Kidney (tissue), 14 donors: ENCODE data around the gene NIPA2. TPM values are rescaled to one million over a fixed set of nuclear protein-coding genes. Genes with fewer than 3 reads are reported as not detected.

ENCODE experiments used
- DNase-seq, 5 donors: peaks; one replicate each; pipeline ENCODE4 v3.0.0-alpha.2; 2013 to 2020
- FAIRE-seq: peaks from 2 replicates; lab custom pipeline; 2012; peaks lifted over from hg19 to GRCh38; lab: Jason Lieb, UNC
- H3K27ac ChIP-seq, 2 donors: one replicate each; pipeline ENCODE4 v1.7.0; 2013; ENCODE audit warnings: low read depth in 2 of 2, low read length in 2 of 2, inconsistent platforms in 1 of 2
- H3K27me3 ChIP-seq: one replicate; pipeline ENCODE4 v1.7.1; 2013; ENCODE audit warnings: low read length, inconsistent platforms; ENCODE audit not compliant: control insufficient read depth, insufficient read depth
- H3K36me3 ChIP-seq, 3 donors: one replicate each; pipeline versions ENCODE4 v1.7.0 to v1.7.1; 2013; ENCODE audit warnings: low read length in 3 of 3, control low read depth in 1 of 3, inconsistent platforms in 1 of 3; ENCODE audit not compliant: insufficient read depth in 3 of 3, control insufficient read depth in 2 of 3
- H3K4me1 ChIP-seq, 3 donors: one replicate each; pipeline versions ENCODE4 v1.7.0 to v1.7.1; 2013; ENCODE audit warnings: low read length in 3 of 3, inconsistent platforms in 1 of 3, low read depth in 1 of 3; ENCODE audit not compliant: control insufficient read depth in 2 of 3, insufficient read depth in 2 of 3
- H3K4me3 ChIP-seq, 3 donors: one replicate each; pipeline versions ENCODE4 v1.7.0 to v1.8.1; 2013; ENCODE audit warnings: low read length in 3 of 3, control low read depth in 1 of 3, inconsistent platforms in 1 of 3
- H3K9ac ChIP-seq, 3 donors: one replicate each; pipeline versions ENCODE4 v1.7.0 to v1.7.1; 2013; ENCODE audit warnings: low read length in 3 of 3, control low read depth in 1 of 3, inconsistent platforms in 1 of 3
- H3K9me3 ChIP-seq, 3 donors: one replicate each; pipeline versions ENCODE4 v1.7.0 to v1.7.1; 2013; ENCODE audit warnings: low read length in 3 of 3, control low read depth in 1 of 3, inconsistent platforms in 1 of 3; ENCODE audit not compliant: control insufficient read depth in 2 of 3, insufficient read depth in 1 of 3
- intact Hi-C: fragments of 100-400 bp; cut with DNase I; formaldehyde crosslinking; loops from one replicate; pipeline ENCODE4 v1.11.1; 2022
- polyA plus RNA-seq: library from polyadenylated mRNA; stranded (reverse); fragments of 350-450 nt; fragmentation: Illumina TruSeq; extraction: RNeasy Lipid Tissue Mini Kit (QIAGEN cat#74804); gene quantifications from one replicate; pipeline ENCODE4 v1.2.3, GENCODE V29; 2014; ENCODE audit warnings: low read depth, low replicate concordance; ENCODE audit not compliant: insufficient read depth
- total RNA-seq: library from RNA; stranded (reverse); fragmentation: NEBNext Ultra II Directional; extraction: Animal tissue kit (Norgen Biotek cat#: 25700); gene quantifications from one replicate; pipeline ENCODE4 v1.2.1, GENCODE V29; 2021
- TF ChIP-seq, protein P1 (sequence below): IDR thresholded peaks from 3 replicates; pipeline ENCODE4 v1.5.1; 2012; ENCODE audit warnings: mild to moderate bottlenecking, moderate library complexity, borderline replicate concordance; ENCODE audit not compliant: insufficient read depth; ENCODE audit errors: extremely low read depth
- donor health status: control.
- donor health status: control.
- donor health status: control.
- donor health status: control.
- donor health status: control.
- donor health status: DM: yes; HTN: yes; CAD: no.
- donor health status: Normal renal cell carcinoma (clear cell type).

NIPA2 gene
- total and polyA plus RNA-seq, 2 donors from 2014 or later, result 30.0 to 48.5 TPM

- no peak for FAIRE-seq
- no peak for DNase-seq
- Histone ChIP-seq H3K9ac (no peak overlapping the region), H3K36me3 (peaks cover 0 to 56% (median 29%) of the 10 kb centered on the region in 3 donors), H3K27ac (no peak overlapping the region), H3K27me3 (no peaks in the 10 kb centered on the region), H3K4me1 (no peaks in the 10 kb centered on the region), H3K9me3 (no peaks in the 10 kb centered on the region), H3K4me3 (no peak overlapping the region)
- intact Hi-C loops, result no loop called here
- TF ChIP-seq, protein P1, sequence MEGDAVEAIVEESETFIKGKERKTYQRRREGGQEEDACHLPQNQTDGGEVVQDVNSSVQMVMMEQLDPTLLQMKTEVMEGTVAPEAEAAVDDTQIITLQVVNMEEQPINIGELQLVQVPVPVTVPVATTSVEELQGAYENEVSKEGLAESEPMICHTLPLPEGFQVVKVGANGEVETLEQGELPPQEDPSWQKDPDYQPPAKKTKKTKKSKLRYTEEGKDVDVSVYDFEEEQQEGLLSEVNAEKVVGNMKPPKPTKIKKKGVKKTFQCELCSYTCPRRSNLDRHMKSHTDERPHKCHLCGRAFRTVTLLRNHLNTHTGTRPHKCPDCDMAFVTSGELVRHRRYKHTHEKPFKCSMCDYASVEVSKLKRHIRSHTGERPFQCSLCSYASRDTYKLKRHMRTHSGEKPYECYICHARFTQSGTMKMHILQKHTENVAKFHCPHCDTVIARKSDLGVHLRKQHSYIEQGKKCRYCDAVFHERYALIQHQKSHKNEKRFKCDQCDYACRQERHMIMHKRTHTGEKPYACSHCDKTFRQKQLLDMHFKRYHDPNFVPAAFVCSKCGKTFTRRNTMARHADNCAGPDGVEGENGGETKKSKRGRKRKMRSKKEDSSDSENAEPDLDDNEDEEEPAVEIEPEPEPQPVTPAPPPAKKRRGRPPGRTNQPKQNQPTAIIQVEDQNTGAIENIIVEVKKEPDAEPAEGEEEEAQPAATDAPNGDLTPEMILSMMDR, result no peak
These were observed 77.5 kb downstream of the NIPA2 start for GRCh38 chr15:22915866-22916515.

- Histone ChIP-seq H3K4me1 (no peaks in the 10 kb centered on the region), H3K36me3 (peaks cover 0 to 48% (median 24%) of the 10 kb centered on the region in 3 donors), H3K9ac (no peak overlapping the region), H3K27me3 (no peaks in the 10 kb centered on the region), H3K9me3 (no peaks in the 10 kb centered on the region), H3K4me3 (no peak overlapping the region), H3K27ac (no peak overlapping the region)
- FAIRE-seq (no peak), DNase-seq (no peak)
- TF ChIP-seq, protein P1, result no peak
- intact Hi-C loops, result no loop called here
These were observed 78.3 kb downstream of the NIPA2 start for GRCh38 chr15:22916606-22917350.

DNA sequence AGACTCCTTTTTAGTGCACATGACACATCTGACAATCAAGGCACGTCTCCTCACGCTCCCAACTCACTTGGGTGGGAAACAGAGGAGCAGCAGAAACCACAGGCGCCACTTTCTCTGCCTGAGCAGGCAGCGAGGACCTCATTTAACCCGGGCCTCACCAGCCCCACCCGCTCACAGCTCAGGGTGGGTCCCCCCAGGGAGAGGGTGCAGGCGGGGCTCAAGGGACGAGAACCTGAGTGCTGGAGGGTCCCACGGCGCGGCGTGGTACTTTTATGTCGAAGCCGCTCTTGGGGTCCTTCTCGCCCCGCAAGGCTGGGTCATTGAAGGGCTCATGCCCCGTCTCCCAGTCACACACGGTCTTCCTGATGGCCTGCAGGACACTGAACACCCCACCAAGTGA, 79.1 kb downstream of the NIPA2 start:
- no peak overlapping the region for H3K4me3 ChIP-seq
- no peak overlapping the region for H3K27ac ChIP-seq
- FAIRE-seq (no peak), DNase-seq (no peak)
- intact Hi-C loops, result no loop called here
- no peak overlapping the region for H3K9ac ChIP-seq
- TF ChIP-seq, protein P1, result no peak
- no peaks in the 10 kb centered on the region for H3K27me3 ChIP-seq
- peaks cover 0 to 42% (median 20%) of the 10 kb centered on the region in 3 donors for H3K36me3 ChIP-seq
- H3K4me1 ChIP-seq, result no peaks in the 10 kb centered on the region
- H3K9me3 ChIP-seq, result no peaks in the 10 kb centered on the region

Other genes with a start within 250 kb of the NIPA2 start
- gene NIPA1, start 52.0 kb upstream of the NIPA2 start, total RNA-seq, result 15.7 TPM
- 6.8 TPM for gene NIPA1, start 52.0 kb upstream of the NIPA2 start, polyA plus RNA-seq
- 143 TPM for gene CYFIP1, start 141.7 kb downstream of the NIPA2 start, total RNA-seq
- gene CYFIP1, start 141.7 kb downstream of the NIPA2 start, polyA plus RNA-seq, result 32.3 TPM
- 19.1 TPM for gene TUBGCP5, start 200.9 kb downstream of the NIPA2 start, total RNA-seq
- 4.7 TPM for gene TUBGCP5, start 200.9 kb downstream of the NIPA2 start, polyA plus RNA-seq